ENCODE data around the gene FRRS1L. TPM values are rescaled to one million over a fixed set of nuclear protein-coding genes. Genes with fewer than 3 reads are reported as not detected.

Gene FRRS1L
- total RNA-seq, 4 donors from 2014 or later: 0.05 to 0.42 TPM; not detected in 2

DNA sequence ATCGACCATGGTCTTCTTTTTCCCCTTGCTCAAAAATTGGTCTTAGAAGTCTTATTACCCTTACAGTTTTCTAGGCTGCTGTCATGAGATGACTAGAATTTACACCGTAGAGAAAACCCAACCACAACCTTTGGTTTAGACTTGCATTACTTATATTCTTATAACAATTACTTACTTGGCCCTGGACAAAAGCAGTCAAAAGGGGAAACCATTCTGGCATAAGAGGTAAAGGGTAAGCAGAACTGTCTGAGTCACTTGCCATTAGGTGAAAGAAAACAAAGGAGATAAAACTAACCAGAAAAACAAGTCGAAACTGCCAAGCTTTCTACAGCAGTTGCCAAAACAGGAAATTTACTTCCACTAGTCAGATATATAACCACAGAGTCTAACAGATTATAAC lies 65.2 kb downstream of the FRRS1L start:
- 25 to 31% methylated on average over 3 of the region's 3 CpGs for WGBS, 2 donors
- intact Hi-C loops (cut with DNase I; ENCODE audit: low total_unique reads): no loop called here
- TF ChIP-seq POLR2A (IDR thresholded peaks at IDR 0.05): no peak
- TF ChIP-seq, protein P1, sequence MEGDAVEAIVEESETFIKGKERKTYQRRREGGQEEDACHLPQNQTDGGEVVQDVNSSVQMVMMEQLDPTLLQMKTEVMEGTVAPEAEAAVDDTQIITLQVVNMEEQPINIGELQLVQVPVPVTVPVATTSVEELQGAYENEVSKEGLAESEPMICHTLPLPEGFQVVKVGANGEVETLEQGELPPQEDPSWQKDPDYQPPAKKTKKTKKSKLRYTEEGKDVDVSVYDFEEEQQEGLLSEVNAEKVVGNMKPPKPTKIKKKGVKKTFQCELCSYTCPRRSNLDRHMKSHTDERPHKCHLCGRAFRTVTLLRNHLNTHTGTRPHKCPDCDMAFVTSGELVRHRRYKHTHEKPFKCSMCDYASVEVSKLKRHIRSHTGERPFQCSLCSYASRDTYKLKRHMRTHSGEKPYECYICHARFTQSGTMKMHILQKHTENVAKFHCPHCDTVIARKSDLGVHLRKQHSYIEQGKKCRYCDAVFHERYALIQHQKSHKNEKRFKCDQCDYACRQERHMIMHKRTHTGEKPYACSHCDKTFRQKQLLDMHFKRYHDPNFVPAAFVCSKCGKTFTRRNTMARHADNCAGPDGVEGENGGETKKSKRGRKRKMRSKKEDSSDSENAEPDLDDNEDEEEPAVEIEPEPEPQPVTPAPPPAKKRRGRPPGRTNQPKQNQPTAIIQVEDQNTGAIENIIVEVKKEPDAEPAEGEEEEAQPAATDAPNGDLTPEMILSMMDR (IDR thresholded peaks at IDR 0.05): no peak
- DNase-seq (ENCODE audit: low spot score in 2 of 2): peak in 1 of 2 donors; percentile 29
- H3K4me3 ChIP-seq (ENCODE audit: low read depth, poor library complexity, severe bottlenecking): no peak overlapping the region

DNA sequence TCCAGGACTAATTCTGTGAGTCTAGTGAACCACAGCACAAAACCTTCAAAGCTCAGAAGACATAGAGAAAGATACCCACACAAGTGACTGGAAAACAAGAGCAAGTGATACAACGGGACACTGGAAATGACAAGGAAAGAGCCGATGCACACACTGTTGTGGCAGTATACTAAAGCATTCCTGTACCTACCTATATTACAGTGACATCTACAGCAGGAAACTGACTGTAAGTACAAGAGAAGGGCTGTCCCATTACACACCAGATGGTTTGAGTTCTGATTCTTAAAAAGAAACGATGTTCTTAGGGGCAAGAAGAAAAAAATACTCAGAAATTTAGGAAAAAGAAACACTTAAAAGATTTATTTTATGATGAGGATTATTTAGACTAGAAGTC lies 65.8 kb downstream of the FRRS1L start:
- DNase-seq (ENCODE audit: low spot score in 2 of 2): no peak
- no peak for TF ChIP-seq POLR2A (IDR thresholded peaks at IDR 0.05)
- TF ChIP-seq, protein P1 (IDR thresholded peaks at IDR 0.05): no peak
- no peak overlapping the region for H3K4me3 ChIP-seq (ENCODE audit: low read depth, poor library complexity, severe bottlenecking)
- intact Hi-C loops (cut with DNase I; ENCODE audit: low total_unique reads): no loop called here
- 58 to 66% methylated on average over 3 of the region's 3 CpGs for WGBS, 2 donors

DNA sequence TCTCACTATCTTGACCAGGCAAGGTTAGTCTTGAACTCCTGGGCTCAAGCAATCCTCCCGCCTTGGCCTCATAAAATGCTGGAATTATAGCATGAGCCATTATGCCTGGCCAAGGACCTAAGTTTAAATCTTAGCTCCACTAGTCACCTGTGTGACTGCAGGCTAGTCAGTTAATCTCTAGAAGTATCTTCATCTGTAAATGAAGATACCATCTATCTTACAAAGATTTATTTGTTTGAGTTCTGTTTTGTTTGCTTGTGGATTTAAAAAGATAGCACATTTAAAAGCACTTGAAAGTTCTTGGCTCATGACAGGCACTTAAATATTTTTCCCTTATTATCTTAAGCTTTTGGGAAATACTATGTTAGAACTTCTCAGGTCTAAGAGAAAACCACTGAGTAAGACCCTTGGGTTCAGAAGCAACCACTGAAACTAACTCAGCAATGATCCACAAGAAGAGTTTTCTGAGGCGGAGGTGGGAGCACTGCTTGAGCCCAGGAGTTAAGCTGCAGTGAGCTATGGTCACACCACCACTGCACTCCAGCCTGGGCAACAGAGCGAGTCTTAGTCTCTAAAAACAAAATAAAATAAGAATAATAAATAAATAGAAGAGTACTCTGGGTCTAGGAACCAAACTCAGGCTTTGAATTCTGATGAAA lies 66.4 kb downstream of the FRRS1L start:
- DNase-seq (ENCODE audit: low spot score in 2 of 2): no peak
- intact Hi-C loops (cut with DNase I; ENCODE audit: low total_unique reads): no loop called here
- no peak overlapping the region for H3K4me3 ChIP-seq (ENCODE audit: low read depth, poor library complexity, severe bottlenecking)
- WGBS, 2 donors: 82 to 91% methylated on average over 3 of the region's 3 CpGs
- TF ChIP-seq POLR2A (IDR thresholded peaks at IDR 0.05): no peak
- TF ChIP-seq, protein P1 (IDR thresholded peaks at IDR 0.05): no peak

DNA sequence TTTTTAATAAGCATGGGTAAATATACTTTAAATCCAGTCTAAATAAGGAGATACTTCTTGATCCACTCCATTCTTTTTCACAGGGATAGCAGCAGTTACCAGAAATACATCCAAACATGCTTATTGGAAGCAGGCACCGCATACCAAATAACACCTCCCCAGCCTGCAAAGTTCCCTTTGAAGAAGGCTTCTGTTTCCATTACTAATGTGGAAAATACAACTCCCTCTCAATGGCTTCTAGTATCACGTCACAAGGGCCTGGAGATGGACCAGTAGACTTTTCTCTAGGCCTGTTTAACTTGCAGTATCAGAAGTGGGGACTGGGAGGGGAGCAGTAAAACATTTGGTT lies 68.1 kb downstream of the FRRS1L start:
- intact Hi-C loops (cut with DNase I; ENCODE audit: low total_unique reads): no loop called here
- no peak for DNase-seq (ENCODE audit: low spot score in 2 of 2)
- 12 to 26% methylated on average over 2 of the region's 2 CpGs for WGBS, 2 donors
- TF ChIP-seq, protein P1 (IDR thresholded peaks at IDR 0.05): no peak
- no peak for TF ChIP-seq POLR2A (IDR thresholded peaks at IDR 0.05)
- H3K4me3 ChIP-seq (ENCODE audit: low read depth, poor library complexity, severe bottlenecking): no peak overlapping the region

DNA sequence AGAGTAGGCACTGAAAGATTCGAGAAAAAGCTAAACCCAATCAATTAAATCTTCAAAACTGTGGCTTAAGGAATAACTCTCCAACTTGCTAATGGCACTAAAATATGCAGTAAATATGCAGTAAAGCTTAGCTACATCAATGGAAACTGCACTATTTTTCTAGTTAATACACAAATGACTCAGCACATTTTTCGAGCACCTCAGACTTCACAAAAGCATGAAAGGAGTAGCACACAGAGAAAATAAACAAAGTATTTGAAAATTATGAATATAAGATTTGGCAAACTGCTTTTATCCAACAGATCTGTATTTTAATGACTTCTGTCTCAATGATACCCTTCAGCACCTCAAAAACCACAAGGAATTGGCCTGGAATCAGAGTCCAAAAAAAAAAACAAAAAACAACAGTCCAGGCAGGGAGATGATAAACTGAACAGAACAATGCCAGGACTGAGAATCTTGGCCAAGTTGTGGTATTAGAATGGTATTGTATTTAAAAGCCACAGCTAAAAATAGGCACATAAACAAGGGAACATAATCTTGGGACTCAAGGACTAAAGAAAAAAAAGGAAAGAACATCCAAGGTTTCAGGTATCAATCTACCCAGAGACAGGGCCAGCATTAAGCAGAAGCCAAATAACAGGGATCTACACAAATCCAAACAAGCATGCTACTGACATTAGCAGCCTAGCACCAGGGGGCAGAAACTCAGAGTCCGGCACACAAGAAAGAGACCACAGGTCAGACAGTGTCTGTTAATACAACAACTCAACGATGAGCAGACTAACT lies 68.7 kb downstream of the FRRS1L start:
- TF ChIP-seq, protein P1 (IDR thresholded peaks at IDR 0.05): no peak
- no peak overlapping the region for H3K4me3 ChIP-seq (ENCODE audit: low read depth, poor library complexity, severe bottlenecking)
- DNase-seq (ENCODE audit: low spot score in 2 of 2): no peak
- intact Hi-C loops (cut with DNase I; ENCODE audit: low total_unique reads): no loop called here
- WGBS, 2 donors: 29 to 35% methylated on average over 4 of the region's 4 CpGs

Data from lower leg skin (tissue), 4 donors.